ENCODE measurements around the gene PIGU. TPM values are rescaled to one million over a fixed set of nuclear protein-coding genes. Genes with fewer than 3 reads are reported as not detected.

The PIGU gene
- total RNA-seq, 1 experiment from 2014 or later, result 32.8 TPM

GRCh38 chr20:34708621-34709043 is 31.7 kb upstream of the PIGU start:
- H3K27ac ChIP-seq (ENCODE audit: insufficient read length, low read depth, low read length), result no peak overlapping the region
- H3K27ac Mint-ChIP-seq, result no peak overlapping the region

More at GRCh38 chr20:34708621-34709043, 31.7 kb upstream of the PIGU start:
- DNase-seq, result peak; percentile 64
- peaks cover 21 to 30% of the 10 kb centered on the region in 2 experiments for H3K4me1 Mint-ChIP-seq
- Histone ChIP-seq H3K4me2 (ENCODE audit: insufficient read depth, insufficient read length, low read length) (peak overlapping the region; percentile 62), H3K9ac (ENCODE audit: extremely low read depth, insufficient read length, low read length) (no peak overlapping the region), H3K79me1 (ENCODE audit: insufficient read depth, low read depth, low read length, poor library complexity, severe bottlenecking) (no peaks in the 10 kb centered on the region), H2BK20ac (ENCODE audit: low read depth, low read length, poor library complexity, severe bottlenecking) (no peak overlapping the region), H3K14ac (ENCODE audit: insufficient read depth, low read length) (no peak overlapping the region), H4K8ac (replicated peaks; ENCODE audit: insufficient read length, low read depth, low read length) (no peak overlapping the region), H4K91ac (ENCODE audit: insufficient read length, low read depth, low read length) (no peak overlapping the region), H3K4me1 (ENCODE audit: insufficient read depth, low read length) (no peaks in the 10 kb centered on the region), H2AFZ (ENCODE audit: low read length) (no peak overlapping the region), H3K4ac (ENCODE audit: low read depth, low read length) (no peak overlapping the region), H3K27me3 (ENCODE audit: insufficient read depth, low read length) (peaks cover 9% of the 10 kb centered on the region; the same call in 1 of the 2 replicates), H2BK12ac (ENCODE audit: insufficient read length, low read depth, low read length) (no peak overlapping the region), H2BK5ac (ENCODE audit: insufficient read length, low read length) (no peak overlapping the region), H3T11ph (ENCODE audit: low read length) (no peak overlapping the region), H2AK5ac (ENCODE audit: insufficient read length, low read length) (no peak overlapping the region), H3K18ac (ENCODE audit: insufficient read length, low read depth, low read length) (no peak overlapping the region), H2BK120ac (ENCODE audit: low read depth, low read length, poor library complexity, severe bottlenecking) (no peak overlapping the region), H3K56ac (ENCODE audit: insufficient read length, low read depth, low read length) (no peak overlapping the region), H3K23me2 (ENCODE audit: insufficient read length, low read depth, low read length, poor library complexity, severe bottlenecking) (peaks cover 22% of the 10 kb centered on the region), H2BK15ac (ENCODE audit: low read depth, low read length) (no peak overlapping the region), H3K23ac (ENCODE audit: insufficient read length, low read depth, low read length) (no peak overlapping the region), H4K20me1 (ENCODE audit: control insufficient read depth, insufficient read depth, insufficient read length) (no peaks in the 10 kb centered on the region), H4K5ac (ENCODE audit: insufficient read length, low read depth, low read length) (no peak overlapping the region), H3K79me2 (ENCODE audit: insufficient read depth, low read length) (no peaks in the 10 kb centered on the region), H3K9me3 (ENCODE audit: control insufficient read depth, low read depth, low read length) (no peaks in the 10 kb centered on the region)
- H3K36me3 Mint-ChIP-seq (ENCODE audit: insufficient read depth in 1 of 3, low read depth in 3 of 3), result peaks cover 0 to 6% (median 0%) of the 10 kb centered on the region in 3 experiments; a peak in 2 of 7 replicates
- H3K9me3 Mint-ChIP-seq, result no peaks in the 10 kb centered on the region
- H3K27me3 Mint-ChIP-seq (ENCODE audit: low read depth), result peaks cover 51% of the 10 kb centered on the region
- H3K4me3 Mint-ChIP-seq, result peak overlapping the region; percentile 79 to 88
- WGBS (ENCODE audit: extremely low coverage, insufficient read length, low lambda C conversion rate), result no CpG with 5 or more reads among the region's 22 CpGs
- TF ChIP-seq CTCF (conservative IDR thresholded peaks at IDR 0.05), result peak; percentile 77
